ENCODE data around the gene CMTM7. TPM values are rescaled to one million over a fixed set of nuclear protein-coding genes. Genes with fewer than 3 reads are reported as not detected.

The CMTM7 gene
- total and polyA plus RNA-seq, 10 of the 15 experiments (the other 5 are each of a cell fraction or from before 2014, with no cell fraction given), result 3.7 to 36.4 (median 14.7) TPM

- Histone ChIP-seq H4K20me1 (ENCODE audit: control insufficient read depth, insufficient read depth) (no peaks in the 10 kb centered on the region), H3K4me3 (no peak overlapping the region), H3K27ac (ENCODE audit: control insufficient read depth, insufficient read depth) (no peak overlapping the region), H3K9me3 (replicated peaks; ENCODE audit: control insufficient read depth, insufficient read depth, low read length) (no peaks in the 10 kb centered on the region), H2AFZ (ENCODE audit: control insufficient read depth, low read depth, low read length) (no peak overlapping the region), H3K9ac (ENCODE audit: control insufficient read depth, insufficient read depth, low read length) (no peak overlapping the region), H3K4me2 (ENCODE audit: control insufficient read depth, insufficient read depth) (no peak overlapping the region), H3K36me3 (ENCODE audit: control insufficient read depth in 2 of 2, insufficient read depth in 2 of 2, low read length in 1 of 2) (no peaks in the 10 kb centered on the region), H3K79me2 (ENCODE audit: control insufficient read depth, insufficient read depth, low read length) (no peaks in the 10 kb centered on the region), H3K4me1 (ENCODE audit: control insufficient read depth, insufficient read depth, low read length) (peaks cover 4% of the 10 kb centered on the region), H3K27me3 (replicated peaks in 1 of 2; ENCODE audit: control insufficient read depth in 2 of 2, insufficient read depth in 2 of 2, low read length in 1 of 2) (peaks cover 0 to 4% of the 10 kb centered on the region in 2 experiments; a peak in 2 of 4 replicates)
- 22% methylated on average over 2 of the region's 2 CpGs for WGBS (ENCODE audit: insufficient coverage, insufficient replicate concordance, low lambda C conversion rate, missing lambda C conversion rate)
- ChIA-PET POLR2A (no interaction called here), CTCF (interaction anchor here (1.2 to 3.3 kb wide), 2 partner anchors 12 to 81 kb away, joined by 5 to 20 read pairs; no protein-coding TSS in a partner anchor), RAD21 (ENCODE audit: unreplicated experiment) (no interaction called here), SMC1A (ENCODE audit: uncharacterized antibody, unreplicated experiment) (interaction anchor here (0.6 to 1.0 kb wide), 2 partner anchors 10 to 525 kb away, joined by 3 read pairs; no protein-coding TSS in a partner anchor)
- in situ Hi-C loops (cut with MboI) (no loop called here), intact Hi-C loops (cut with micrococcal nuclease; ENCODE audit: unreplicated experiment) (no loop called here)
- no peak for DNase-seq (ENCODE audit: low read depth, low spot score)
- no peak for ATAC-seq
- TF ChIP-seq HCFC1 (IDR thresholded peaks at IDR 0.05; ENCODE audit: low read length) (no peak), ZBED1 (IDR thresholded peaks at IDR 0.05; ENCODE audit: borderline replicate concordance) (no peak), ETV6 (conservative IDR thresholded peaks at IDR 0.05 in 1 of 2, IDR thresholded peaks at IDR 0.05 in 1 of 2; ENCODE audit: borderline replicate concordance in 1 of 2, low read depth in 1 of 2) (no peak), ZBTB11 (CRISPR knock-in tag; IDR thresholded peaks at IDR 0.05) (no peak), NFXL1 (IDR thresholded peaks at IDR 0.05; ENCODE audit: borderline replicate concordance) (no peak), STAT3 (IDR thresholded peaks at IDR 0.05; ENCODE audit: low read depth, low read length) (no peak), EZH2 (IDR thresholded peaks at IDR 0.05; ENCODE audit: borderline replicate concordance, control insufficient read depth, low read depth, low read length) (no peak), WRNIP1 (IDR thresholded peaks at IDR 0.05; ENCODE audit: borderline replicate concordance, low read depth, low read length) (no peak), SMAD1 (IDR thresholded peaks at IDR 0.05; ENCODE audit: low read depth, partially characterized antibody) (no peak), CREM (IDR thresholded peaks at IDR 0.05; ENCODE audit: low read depth) (no peak), SMARCA5 (IDR thresholded peaks at IDR 0.05) (no peak), MYB (IDR thresholded peaks at IDR 0.05; ENCODE audit: borderline replicate concordance, low read depth, low read length) (no peak), JUNB (IDR thresholded peaks at IDR 0.05) (no peak), ZNF384 (IDR thresholded peaks at IDR 0.05; ENCODE audit: borderline replicate concordance, low read depth, low read length) (no peak)
- TF ChIP-seq, protein P1, sequence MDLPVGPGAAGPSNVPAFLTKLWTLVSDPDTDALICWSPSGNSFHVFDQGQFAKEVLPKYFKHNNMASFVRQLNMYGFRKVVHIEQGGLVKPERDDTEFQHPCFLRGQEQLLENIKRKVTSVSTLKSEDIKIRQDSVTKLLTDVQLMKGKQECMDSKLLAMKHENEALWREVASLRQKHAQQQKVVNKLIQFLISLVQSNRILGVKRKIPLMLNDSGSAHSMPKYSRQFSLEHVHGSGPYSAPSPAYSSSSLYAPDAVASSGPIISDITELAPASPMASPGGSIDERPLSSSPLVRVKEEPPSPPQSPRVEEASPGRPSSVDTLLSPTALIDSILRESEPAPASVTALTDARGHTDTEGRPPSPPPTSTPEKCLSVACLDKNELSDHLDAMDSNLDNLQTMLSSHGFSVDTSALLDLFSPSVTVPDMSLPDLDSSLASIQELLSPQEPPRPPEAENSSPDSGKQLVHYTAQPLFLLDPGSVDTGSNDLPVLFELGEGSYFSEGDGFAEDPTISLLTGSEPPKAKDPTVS (IDR thresholded peaks at IDR 0.05; ENCODE audit: low read depth, low read length), result no peak
- no TSS peak for BruUV-seq (replicated peaks)
- FAIRE-seq, result no peak
Measured at GRCh38 chr3:32387512-32387911, 4.1 kb upstream of the CMTM7 start.
